ENCODE data around the gene DIP2C. TPM values are rescaled to one million over a fixed set of nuclear protein-coding genes. Genes with fewer than 3 reads are reported as not detected.

The DIP2C gene
- polyA plus RNA-seq, 1 of the 3 experiments (the other 2 are of a cell fraction): 8.7 TPM

- no peak overlapping the region for H2AFZ ChIP-seq (ENCODE audit: low read depth)
- no peaks in the 10 kb centered on the region for H3K9me2 ChIP-seq
- DNase-seq: no peak
- H3K4me3 ChIP-seq (ENCODE audit: low read depth in 2 of 2, low read length in 1 of 2): no peak overlapping the region
- no peaks in the 10 kb centered on the region for H3K27me3 ChIP-seq (ENCODE audit: insufficient read depth)
- peaks cover 0 to 2% of the 10 kb centered on the region in 2 experiments; a peak in 1 of 4 replicates for H3K4me1 ChIP-seq (ENCODE audit: control insufficient read depth in 1 of 2, insufficient read depth in 2 of 2, low read depth in 1 of 2, low read length in 1 of 2)
- 94% methylated on average over 12 of the region's 13 CpGs for WGBS (ENCODE audit: low lambda C conversion rate)
- no peaks in the 10 kb centered on the region for H3K9me3 ChIP-seq
- no peak overlapping the region for H3K27ac ChIP-seq (ENCODE audit: low read depth in 2 of 2, low read length in 1 of 2)
- no peak for TF ChIP-seq SMC3 (IDR thresholded peaks at IDR 0.05; ENCODE audit: low read depth, low read length)
- TF ChIP-seq RFX5 (IDR thresholded peaks at IDR 0.05; ENCODE audit: low read length): no peak
- no peak for TF ChIP-seq CHD2 (IDR thresholded peaks at IDR 0.05; ENCODE audit: low read length, partially characterized antibody)
- TF ChIP-seq GATA2 (CRISPR knock-in tag; IDR thresholded peaks at IDR 0.05): no peak
- TF ChIP-seq MEF2A (IDR thresholded peaks at IDR 0.05; ENCODE audit: borderline replicate concordance, low read depth): no peak
- TF ChIP-seq, protein P1, sequence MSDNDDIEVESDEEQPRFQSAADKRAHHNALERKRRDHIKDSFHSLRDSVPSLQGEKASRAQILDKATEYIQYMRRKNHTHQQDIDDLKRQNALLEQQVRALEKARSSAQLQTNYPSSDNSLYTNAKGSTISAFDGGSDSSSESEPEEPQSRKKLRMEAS (IDR thresholded peaks at IDR 0.05; ENCODE audit: low read depth): no peak
- no peak for TF ChIP-seq FOXM1 (IDR thresholded peaks at IDR 0.05; ENCODE audit: low read depth)
- TF ChIP-seq, protein P2, sequence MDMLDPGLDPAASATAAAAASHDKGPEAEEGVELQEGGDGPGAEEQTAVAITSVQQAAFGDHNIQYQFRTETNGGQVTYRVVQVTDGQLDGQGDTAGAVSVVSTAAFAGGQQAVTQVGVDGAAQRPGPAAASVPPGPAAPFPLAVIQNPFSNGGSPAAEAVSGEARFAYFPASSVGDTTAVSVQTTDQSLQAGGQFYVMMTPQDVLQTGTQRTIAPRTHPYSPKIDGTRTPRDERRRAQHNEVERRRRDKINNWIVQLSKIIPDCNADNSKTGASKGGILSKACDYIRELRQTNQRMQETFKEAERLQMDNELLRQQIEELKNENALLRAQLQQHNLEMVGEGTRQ (IDR thresholded peaks at IDR 0.05; ENCODE audit: borderline replicate concordance, low read depth, low read length): no peak
- TF ChIP-seq, protein P3, sequence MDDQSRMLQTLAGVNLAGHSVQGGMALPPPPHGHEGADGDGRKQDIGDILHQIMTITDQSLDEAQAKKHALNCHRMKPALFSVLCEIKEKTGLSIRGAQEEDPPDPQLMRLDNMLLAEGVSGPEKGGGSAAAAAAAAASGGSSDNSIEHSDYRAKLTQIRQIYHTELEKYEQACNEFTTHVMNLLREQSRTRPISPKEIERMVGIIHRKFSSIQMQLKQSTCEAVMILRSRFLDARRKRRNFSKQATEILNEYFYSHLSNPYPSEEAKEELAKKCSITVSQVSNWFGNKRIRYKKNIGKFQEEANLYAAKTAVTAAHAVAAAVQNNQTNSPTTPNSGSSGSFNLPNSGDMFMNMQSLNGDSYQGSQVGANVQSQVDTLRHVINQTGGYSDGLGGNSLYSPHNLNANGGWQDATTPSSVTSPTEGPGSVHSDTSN (IDR thresholded peaks at IDR 0.05): no peak
- TF ChIP-seq TAF1 (IDR thresholded peaks at IDR 0.05; ENCODE audit: borderline replicate concordance, low read depth, low read length): no peak
- no peaks in the 10 kb centered on the region for H3K79me2 ChIP-seq (ENCODE audit: insufficient read depth)
- peaks cover 25 to 32% of the 10 kb centered on the region in 2 experiments for H3K36me3 ChIP-seq (replicated peaks in 1 of 2; ENCODE audit: control insufficient read depth in 1 of 2, insufficient read depth in 2 of 2, low read length in 1 of 2)
- no peak overlapping the region for H3K4me2 ChIP-seq
- H4K20me1 ChIP-seq (ENCODE audit: insufficient read depth): no peaks in the 10 kb centered on the region
- H3F3A ChIP-seq (replicated peaks; ENCODE audit: insufficient read depth): no peaks in the 10 kb centered on the region
- POLR2A ChIA-PET: no interaction called here
- CTCF ChIA-PET: no interaction called here
- H3K9ac ChIP-seq: no peak overlapping the region
Measured at GRCh38 chr10:416091-416515, 273.4 kb downstream of the DIP2C start.

- Histone ChIP-seq H3F3A (replicated peaks; ENCODE audit: insufficient read depth) (no peaks in the 10 kb centered on the region), H3K9me3 (no peaks in the 10 kb centered on the region), H3K27ac (ENCODE audit: low read depth in 2 of 2, low read length in 1 of 2) (no peak overlapping the region), H3K9me2 (no peaks in the 10 kb centered on the region), H3K4me1 (ENCODE audit: control insufficient read depth in 1 of 2, insufficient read depth in 2 of 2, low read depth in 1 of 2, low read length in 1 of 2) (peaks cover 0 to 9% of the 10 kb centered on the region in 2 experiments; a peak in 2 of 4 replicates), H3K36me3 (replicated peaks in 1 of 2; ENCODE audit: control insufficient read depth in 1 of 2, insufficient read depth in 2 of 2, low read length in 1 of 2) (peaks cover 21 to 32% of the 10 kb centered on the region in 2 experiments), H3K4me3 (ENCODE audit: low read depth in 2 of 2, low read length in 1 of 2) (no peak overlapping the region), H3K9ac (no peak overlapping the region), H3K79me2 (ENCODE audit: insufficient read depth) (no peaks in the 10 kb centered on the region), H3K27me3 (ENCODE audit: insufficient read depth) (no peaks in the 10 kb centered on the region), H4K20me1 (ENCODE audit: insufficient read depth) (no peaks in the 10 kb centered on the region), H3K4me2 (no peak overlapping the region), H2AFZ (ENCODE audit: low read depth) (no peak overlapping the region)
- POLR2A ChIA-PET: no interaction called here
- DNase-seq: no peak
- TF ChIP-seq FOXJ3 (CRISPR knock-in tag; IDR thresholded peaks at IDR 0.05): no peak
- TF ChIP-seq RCOR1 (IDR thresholded peaks at IDR 0.05; ENCODE audit: low read length): no peak
- TF ChIP-seq CHD2 (IDR thresholded peaks at IDR 0.05; ENCODE audit: low read length, partially characterized antibody): no peak
- TF ChIP-seq, protein P4, sequence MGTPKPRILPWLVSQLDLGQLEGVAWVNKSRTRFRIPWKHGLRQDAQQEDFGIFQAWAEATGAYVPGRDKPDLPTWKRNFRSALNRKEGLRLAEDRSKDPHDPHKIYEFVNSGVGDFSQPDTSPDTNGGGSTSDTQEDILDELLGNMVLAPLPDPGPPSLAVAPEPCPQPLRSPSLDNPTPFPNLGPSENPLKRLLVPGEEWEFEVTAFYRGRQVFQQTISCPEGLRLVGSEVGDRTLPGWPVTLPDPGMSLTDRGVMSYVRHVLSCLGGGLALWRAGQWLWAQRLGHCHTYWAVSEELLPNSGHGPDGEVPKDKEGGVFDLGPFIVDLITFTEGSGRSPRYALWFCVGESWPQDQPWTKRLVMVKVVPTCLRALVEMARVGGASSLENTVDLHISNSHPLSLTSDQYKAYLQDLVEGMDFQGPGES (IDR thresholded peaks at IDR 0.05; ENCODE audit: low read depth, low read length): no peak
- 94% methylated on average over 21 of the region's 26 CpGs for WGBS (ENCODE audit: low lambda C conversion rate)
- CTCF ChIA-PET: no interaction called here
Measured at GRCh38 chr10:413662-414071, 275.8 kb downstream of the DIP2C start.
